ENCODE data around the gene GOLGA8A. TPM values are rescaled to one million over a fixed set of nuclear protein-coding genes. Genes with fewer than 3 reads are reported as not detected.

Gene GOLGA8A
- total RNA-seq, 1 donor from 2014 or later: 35.0 TPM

DNA sequence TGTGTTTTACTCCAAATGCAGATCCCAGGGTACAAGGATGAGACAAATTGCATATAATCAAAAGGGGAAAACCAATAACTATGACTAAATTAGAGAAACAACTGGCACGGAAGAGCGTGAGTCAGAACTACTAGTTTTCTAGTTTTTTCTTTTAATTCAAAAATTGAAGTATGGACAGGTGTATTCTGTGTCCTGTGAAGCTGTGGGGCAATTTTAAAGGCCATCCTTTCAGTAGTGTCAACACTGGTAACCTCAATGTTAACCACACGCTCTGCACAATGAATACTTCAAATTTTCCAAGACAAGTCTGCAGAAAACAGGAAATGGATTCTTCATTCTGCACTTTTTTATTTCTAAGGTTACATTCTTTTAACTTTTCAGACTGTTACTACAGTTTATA lies 32.5 kb upstream of the GOLGA8A start:
- no peak for DNase-seq (ENCODE audit: low spot score in 2 of 2)
- no peaks in the 10 kb centered on the region for H3K36me3 ChIP-seq
- no peaks in the 10 kb centered on the region for H3K27me3 ChIP-seq
- intact Hi-C loops (cut with DNase I): no loop called here
- no peak overlapping the region for H3K27ac ChIP-seq
- H3K4me1 ChIP-seq: no peaks in the 10 kb centered on the region
- TF ChIP-seq CTCF (IDR thresholded peaks at IDR 0.05): no peak
- H3K4me3 ChIP-seq: no peak overlapping the region
- H3K9me3 ChIP-seq: no peaks in the 10 kb centered on the region

DNA sequence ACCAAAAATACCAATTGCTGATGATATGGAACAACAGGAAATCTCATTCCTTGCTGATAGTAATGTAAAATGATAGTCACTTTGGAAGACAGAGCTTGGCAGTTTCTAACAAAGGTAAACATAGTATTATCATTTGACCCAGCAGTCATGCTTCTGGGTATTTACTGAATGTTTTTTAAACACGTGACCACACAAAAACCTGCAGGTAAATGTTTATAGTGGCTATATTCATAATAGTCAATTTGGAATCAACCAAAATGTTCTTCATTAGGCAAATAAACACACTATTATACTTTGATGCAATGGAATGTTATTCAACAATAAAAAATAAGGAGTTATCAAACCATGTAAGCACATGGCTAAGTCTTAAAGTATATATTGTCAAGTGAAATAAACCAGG lies 24.1 kb upstream of the GOLGA8A start:
- Histone ChIP-seq H3K36me3 (no peaks in the 10 kb centered on the region), H3K4me1 (no peaks in the 10 kb centered on the region), H3K27ac (no peak overlapping the region), H3K4me3 (no peak overlapping the region), H3K27me3 (no peaks in the 10 kb centered on the region), H3K9me3 (no peaks in the 10 kb centered on the region)
- no peak for DNase-seq (ENCODE audit: low spot score in 2 of 2)
- TF ChIP-seq CTCF (IDR thresholded peaks at IDR 0.05): no peak
- intact Hi-C loops (cut with DNase I): no loop called here

DNA sequence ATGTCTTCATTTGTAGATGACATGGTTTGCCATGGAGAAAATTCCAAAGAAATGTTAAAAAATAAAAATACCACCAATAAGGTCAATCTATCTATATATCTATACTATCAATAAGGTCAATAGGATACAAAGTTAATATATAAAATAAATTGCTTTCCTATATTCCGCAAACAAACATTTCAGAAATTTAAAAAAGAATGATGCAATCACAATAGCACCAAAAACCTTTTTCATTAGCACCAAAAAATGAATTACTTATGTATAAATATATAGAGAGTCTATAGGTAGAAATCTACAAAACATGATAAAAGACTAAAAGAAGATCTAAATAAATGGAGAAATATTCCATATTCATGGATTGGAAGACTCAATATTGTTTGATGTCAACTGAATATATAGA lies 22.8 kb upstream of the GOLGA8A start:
- Histone ChIP-seq H3K4me3 (no peak overlapping the region), H3K27ac (no peak overlapping the region), H3K4me1 (no peaks in the 10 kb centered on the region), H3K36me3 (no peaks in the 10 kb centered on the region), H3K27me3 (no peaks in the 10 kb centered on the region), H3K9me3 (no peaks in the 10 kb centered on the region)
- intact Hi-C loops (cut with DNase I): no loop called here
- TF ChIP-seq CTCF (IDR thresholded peaks at IDR 0.05): no peak
- DNase-seq (ENCODE audit: low spot score in 2 of 2): no peak

DNA sequence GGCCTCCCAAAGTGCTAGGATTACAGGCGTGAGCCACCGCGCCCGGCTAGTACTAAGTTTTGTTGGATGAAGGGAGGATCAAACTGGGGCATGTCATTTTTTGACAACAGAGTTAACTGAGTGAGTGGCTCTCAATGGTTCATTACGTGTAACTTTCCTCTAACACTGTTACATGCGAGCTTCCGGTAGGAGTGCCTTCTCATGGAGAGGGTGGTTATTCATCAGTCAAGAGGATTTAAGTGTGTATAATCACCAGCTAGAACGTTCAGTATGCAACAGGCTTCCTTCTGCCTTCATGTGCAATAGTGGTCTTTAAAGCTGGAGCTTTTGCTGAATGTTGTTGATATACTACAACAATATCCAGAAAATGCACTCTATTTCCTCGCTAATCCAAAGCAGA lies 19.1 kb upstream of the GOLGA8A start:
- Histone ChIP-seq H3K9me3 (no peaks in the 10 kb centered on the region), H3K4me3 (no peak overlapping the region), H3K27me3 (no peaks in the 10 kb centered on the region), H3K27ac (no peak overlapping the region), H3K36me3 (no peaks in the 10 kb centered on the region), H3K4me1 (no peaks in the 10 kb centered on the region)
- TF ChIP-seq CTCF (IDR thresholded peaks at IDR 0.05): no peak
- intact Hi-C loops (cut with DNase I): no loop called here
- DNase-seq (ENCODE audit: low spot score in 2 of 2): no peak

DNA sequence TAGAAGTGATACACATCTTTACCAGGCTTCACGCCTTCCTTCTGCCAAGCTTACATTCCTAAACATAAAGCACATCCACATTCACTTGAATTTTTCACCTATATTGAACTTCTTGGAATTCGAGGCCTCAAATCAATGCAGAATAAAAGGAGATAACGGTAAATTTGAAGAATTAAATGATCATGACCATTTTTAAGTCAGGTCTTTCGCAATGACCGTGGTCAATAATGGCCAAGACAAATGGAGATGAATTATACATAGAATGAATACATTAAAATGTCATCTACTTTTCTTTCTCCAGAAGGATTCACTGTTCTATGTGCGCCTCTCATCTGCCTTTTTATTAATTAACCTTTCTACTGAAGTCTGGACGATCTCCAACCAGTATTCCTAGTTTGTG lies 5.3 kb upstream of the GOLGA8A start:
- H3K36me3 ChIP-seq: no peaks in the 10 kb centered on the region
- H3K4me3 ChIP-seq: no peak overlapping the region
- H3K9me3 ChIP-seq: no peaks in the 10 kb centered on the region
- no peak for TF ChIP-seq CTCF (IDR thresholded peaks at IDR 0.05)
- no peaks in the 10 kb centered on the region for H3K4me1 ChIP-seq
- no peak for DNase-seq (ENCODE audit: low spot score in 2 of 2)
- intact Hi-C loops (cut with DNase I): no loop called here
- no peak overlapping the region for H3K27ac ChIP-seq
- H3K27me3 ChIP-seq: no peaks in the 10 kb centered on the region

DNA sequence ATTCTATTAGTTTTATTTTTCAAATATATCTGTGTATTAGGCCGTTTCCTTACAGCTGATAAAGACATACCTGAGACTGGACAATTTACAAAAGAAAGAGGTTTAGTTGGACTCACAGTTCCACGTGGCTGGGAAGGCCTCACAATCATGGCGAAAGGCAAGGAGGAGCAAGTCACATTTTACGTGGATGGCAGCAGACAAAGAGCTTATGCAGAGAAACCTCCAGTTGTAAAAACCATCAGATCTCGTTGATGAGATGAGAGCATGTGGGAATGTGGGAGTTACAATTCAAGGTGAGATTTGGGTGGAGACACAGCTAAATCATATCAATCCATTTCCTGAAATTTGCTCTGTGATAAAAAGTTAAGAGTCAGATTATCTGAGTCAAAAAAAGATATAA lies 2.3 kb upstream of the GOLGA8A start:
- no peak for DNase-seq (ENCODE audit: low spot score in 2 of 2)
- Histone ChIP-seq H3K27me3 (no peaks in the 10 kb centered on the region), H3K9me3 (no peaks in the 10 kb centered on the region), H3K4me1 (no peaks in the 10 kb centered on the region), H3K36me3 (no peaks in the 10 kb centered on the region), H3K4me3 (no peak overlapping the region), H3K27ac (no peak overlapping the region)
- intact Hi-C loops (cut with DNase I): no loop called here
- no peak for TF ChIP-seq CTCF (IDR thresholded peaks at IDR 0.05)

Measured in ascending aorta (tissue), 2 donors.